Uterus (tissue), 2 donors: ENCODE data around the gene PSMA7.

Source experiments
- CTCF ChIP-seq, 4 experiments: fragments of 200-600 bp in 2 of 4; fragments of 450-650 bp in 2 of 4; sonication (generic) in 2 of 4; IDR thresholded peaks; one replicate each; pipeline ENCODE4 v1.5.1; 2016 to 2019; ENCODE audit warnings: antibody characterized with exemption in 4 of 4, mild to moderate bottlenecking in 2 of 4, moderate library complexity in 1 of 4
- POLR2A ChIP-seq, 2 donors: fragments of 450-650 bp; IDR thresholded peaks; one replicate each; pipeline ENCODE4 v1.6.1; 2016; ENCODE audit warnings: antibody characterized with exemption in 2 of 2, mild to moderate bottlenecking in 1 of 2, moderate library complexity in 1 of 2

- TF ChIP-seq CTCF (IDR thresholded peaks at IDR 0.05) (no peak), POLR2A (IDR thresholded peaks at IDR 0.05) (no peak)
These were observed 19.6 kb downstream of the PSMA7 start for GRCh38 chr20:62123450-62124118.
